HEK293T (cell line): ENCODE results near the gene ANAPC15.
A peak's percentile ranks its signal among the peaks of the same experiment; 100 is the strongest.

ENCODE experiments used
- CTCF ChIA-PET: fragments of 350-600 bp; formaldehyde crosslinking; extraction: SDS; loops from one replicate; lab custom pipeline; 2021; ENCODE audit warnings: antibody characterized with exemption, inconsistent platforms; lab: Yijun Ruan, JAX
- POLR2A ChIA-PET: fragments of 350-600 bp; formaldehyde crosslinking; extraction: SDS; loops from one replicate; lab custom pipeline; 2020; ENCODE audit warnings: antibody characterized with exemption, inconsistent platforms; lab: Yijun Ruan, JAX
- DNase-seq: peaks from one replicate; pipeline ENCODE4 v3.0.0; 2012; ENCODE audit warnings: mixed read lengths; ENCODE audit errors: extremely low spot score
- ARNT ChIP-seq: fragments of 450-650 bp; IDR thresholded peaks from 2 replicates; pipeline ENCODE4 v1.6.1; 2017; ENCODE audit warnings: mild to moderate bottlenecking
- BHLHE40 ChIP-seq: fragments of 450-650 bp; IDR thresholded peaks from 2 replicates; pipeline ENCODE4 v1.6.1; 2016; ENCODE audit warnings: mild to moderate bottlenecking, moderate library complexity, borderline replicate concordance
- CTBP1 ChIP-seq: fragments of 450-650 bp; IDR thresholded peaks from 2 replicates; pipeline ENCODE4 v1.6.1; 2016; ENCODE audit warnings: borderline replicate concordance
- ELF4 ChIP-seq: fragments of 450-650 bp; IDR thresholded peaks from 2 replicates; pipeline ENCODE4 v1.6.1; 2017; ENCODE audit warnings: antibody characterized with exemption
- FOXA1 ChIP-seq: fragments of 450-650 bp; IDR thresholded peaks from 2 replicates; pipeline ENCODE4 v1.6.1; 2016; ENCODE audit warnings: mild to moderate bottlenecking
- FOXK2 ChIP-seq: fragments of 450-650 bp; IDR thresholded peaks from 2 replicates; pipeline ENCODE4 v1.6.1; 2016; ENCODE audit warnings: mild to moderate bottlenecking
- FOXM1 ChIP-seq: fragments of 450-650 bp; IDR thresholded peaks from 2 replicates; pipeline ENCODE4 v1.6.1; 2017; ENCODE audit warnings: mild to moderate bottlenecking, borderline replicate concordance
- HDGF ChIP-seq: fragments of 450-650 bp; IDR thresholded peaks from 2 replicates; pipeline ENCODE4 v1.6.1; 2017; ENCODE audit warnings: antibody characterized with exemption, borderline replicate concordance
- L3MBTL2 ChIP-seq: fragments of 450-650 bp; conservative IDR thresholded peaks from 2 replicates; pipeline ENCODE4 v1.6.1; 2016; ENCODE audit warnings: mild to moderate bottlenecking
- LEF1 ChIP-seq: fragments of 450-650 bp; IDR thresholded peaks from 2 replicates; pipeline ENCODE4 v1.6.1; 2017; ENCODE audit warnings: mild to moderate bottlenecking, borderline replicate concordance
- NFRKB ChIP-seq: fragments of 450-650 bp; IDR thresholded peaks from 2 replicates; pipeline ENCODE4 v1.6.1; 2016; ENCODE audit warnings: mild to moderate bottlenecking, moderate library complexity
- PKNOX1 ChIP-seq: fragments of 450-650 bp; IDR thresholded peaks from 2 replicates; pipeline ENCODE4 v1.6.1; 2016
- SP1 ChIP-seq: fragments of 450-650 bp; IDR thresholded peaks from 2 replicates; pipeline ENCODE4 v1.6.1; 2017
- SUZ12 ChIP-seq: fragments of 450-650 bp; IDR thresholded peaks from 2 replicates; pipeline ENCODE4 v1.6.1; 2016; ENCODE audit warnings: mild to moderate bottlenecking
- TARDBP ChIP-seq: fragments of 450-650 bp; IDR thresholded peaks from 2 replicates; pipeline ENCODE4 v1.6.1; 2016
- ZNF384 ChIP-seq: fragments of 450-650 bp; IDR thresholded peaks from 2 replicates; pipeline ENCODE4 v1.6.1; 2016

The ANAPC15 gene

GRCh38 chr11:72091292-72091691 lies 21.2 kb downstream of the ANAPC15 start:
- CTCF ChIA-PET: interaction anchor here (0.6 to 4.0 kb wide), 10 partner anchors 9 to 82 kb away, joined by 3 to 38 read pairs (median 4); no protein-coding TSS in a partner anchor
- DNase-seq: peak; percentile 73
- POLR2A ChIA-PET: interaction anchor here (1.2 to 1.5 kb wide), 3 partner anchors 17 to 66 kb away, joined by 3 to 11 read pairs (median 5); partner anchors contain the start of gene ANAPC15
- TF ChIP-seq FOXM1 (no peak), TARDBP (no peak), ARNT (no peak), NFRKB (no peak), L3MBTL2 (no peak), SUZ12 (no peak), BHLHE40 (no peak), ZNF384 (no peak), LEF1 (no peak), FOXA1 (no peak), SP1 (no peak), ELF4 (no peak), CTBP1 (no peak), FOXK2 (no peak), PKNOX1 (no peak), HDGF (no peak)

GRCh38 chr11:72088076-72088808 lies 24.3 kb downstream of the ANAPC15 start:
- CTCF ChIA-PET: interaction anchor here (0.6 to 5.7 kb wide), 2 partner anchors 63 to 64 kb away, joined by 4 to 31 read pairs; no protein-coding TSS in a partner anchor
- POLR2A ChIA-PET: no interaction called here
- DNase-seq: no peak
- no peak for TF ChIP-seq TARDBP
- no peak for TF ChIP-seq CTBP1
- TF ChIP-seq ELF4: no peak
- TF ChIP-seq LEF1: no peak
- no peak for TF ChIP-seq HDGF
- TF ChIP-seq FOXA1: no peak

GRCh38 chr11:72085621-72086351 lies 26.7 kb downstream of the ANAPC15 start:
- CTCF ChIA-PET: interaction anchor here (5.7 kb wide), 1 partner anchor 61 kb away, joined by 31 read pairs; no protein-coding TSS in a partner anchor
- POLR2A ChIA-PET: interaction anchor here (1.1 to 1.2 kb wide), 2 partner anchors 11 to 27 kb away, joined by 3 read pairs; partner anchors contain the start of gene ANAPC15
- DNase-seq: no peak

GRCh38 chr11:72084965-72085364 lies 27.5 kb downstream of the ANAPC15 start:
- CTCF ChIA-PET: interaction anchor here (5.7 kb wide), 1 partner anchor 60 kb away, joined by 31 read pairs; no protein-coding TSS in a partner anchor
- POLR2A ChIA-PET: interaction anchor here (1.1 to 1.2 kb wide), 2 partner anchors 10 to 28 kb away, joined by 3 read pairs; partner anchors contain the start of gene ANAPC15
- TF ChIP-seq ZNF384 (no peak), CTBP1 (no peak), FOXK2 (no peak), BHLHE40 (no peak), NFRKB (no peak), FOXA1 (no peak), PKNOX1 (no peak)
- no peak for DNase-seq

More at GRCh38 chr11:72085621-72086351, 26.7 kb downstream of the ANAPC15 start:
- TF ChIP-seq NFRKB (no peak), FOXM1 (no peak), TARDBP (no peak), BHLHE40 (no peak), ARNT (no peak), LEF1 (no peak), L3MBTL2 (no peak), CTBP1 (no peak), SUZ12 (no peak), FOXA1 (no peak), HDGF (no peak), ELF4 (no peak), SP1 (no peak), PKNOX1 (no peak), ZNF384 (no peak)

- no peak for DNase-seq
- POLR2A ChIA-PET: no interaction called here
- CTCF ChIA-PET: interaction anchor here (5.7 kb wide), 1 partner anchor 59 kb away, joined by 31 read pairs; no protein-coding TSS in a partner anchor
- no peak for TF ChIP-seq SUZ12
- no peak for TF ChIP-seq PKNOX1
- TF ChIP-seq CTBP1: no peak
- TF ChIP-seq SP1: no peak
- TF ChIP-seq ZNF384: no peak
- no peak for TF ChIP-seq L3MBTL2
- TF ChIP-seq HDGF: no peak
- TF ChIP-seq ELF4: no peak
- TF ChIP-seq FOXA1: no peak
- no peak for TF ChIP-seq LEF1
- TF ChIP-seq BHLHE40: no peak
- TF ChIP-seq TARDBP: no peak
- TF ChIP-seq FOXM1: no peak
- no peak for TF ChIP-seq ARNT
- TF ChIP-seq NFRKB: no peak
Observed at GRCh38 chr11:72084076-72084475, 28.4 kb downstream of the ANAPC15 start.
